Small intestine (tissue), 16 donors: ENCODE results near the gene SLC22A3. TPM values are rescaled to one million over a fixed set of nuclear protein-coding genes. Genes with fewer than 3 reads are reported as not detected.
"Not testable (repeated sequence)": the region's sequence is repeated elsewhere in the genome, so short reads cannot be mapped to it uniquely, and the experiment has no call there.

Experiments used
- DNase-seq, 2 donors: peaks; one replicate each; pipeline versions ENCODE4 v3.0.0 to v3.0.0-alpha.2; 2013
- FAIRE-seq: peaks from 2 replicates; lab custom pipeline; 2012; peaks lifted over from hg19 to GRCh38; lab: Jason Lieb, UNC
- H3K27ac ChIP-seq, 3 donors: one replicate each; pipeline ENCODE4 v1.5.1; 2013; ENCODE audit warnings: low read length in 2 of 3, mild to moderate bottlenecking in 2 of 3, control low read depth in 1 of 3, inconsistent platforms in 1 of 3, low read depth in 1 of 3, moderate library complexity in 1 of 3
- H3K27me3 ChIP-seq, 3 donors: one replicate each; pipeline ENCODE4 v1.6.1; 2013; ENCODE audit warnings: low read length in 3 of 3, inconsistent platforms in 1 of 3; ENCODE audit not compliant: control insufficient read depth in 3 of 3, insufficient read depth in 3 of 3
- H3K36me3 ChIP-seq, 3 donors: one replicate each; pipeline ENCODE4 v1.6.1; 2013; ENCODE audit warnings: low read length in 3 of 3, inconsistent platforms in 1 of 3, low read depth in 1 of 3, mild to moderate bottlenecking in 1 of 3, moderate library complexity in 1 of 3; ENCODE audit not compliant: control insufficient read depth in 3 of 3, insufficient read depth in 2 of 3
- H3K4me1 ChIP-seq, 3 donors: one replicate each; pipeline ENCODE4 v1.6.1; 2013; ENCODE audit warnings: low read length in 2 of 3, inconsistent platforms in 1 of 3, low read depth in 1 of 3, mild to moderate bottlenecking in 1 of 3, moderate library complexity in 1 of 3; ENCODE audit not compliant: control insufficient read depth in 3 of 3, insufficient read depth in 2 of 3
- H3K4me3 ChIP-seq, 3 donors: one replicate each; pipeline ENCODE4 v1.5.1; 2013; ENCODE audit warnings: low read length in 3 of 3, control low read depth in 1 of 3, inconsistent platforms in 1 of 3, low read depth in 1 of 3, mild to moderate bottlenecking in 1 of 3, moderate library complexity in 1 of 3
- H3K9me3 ChIP-seq, 2 donors: one replicate each; pipeline ENCODE4 v1.6.1; 2013; ENCODE audit warnings: low read depth in 1 of 2, low read length in 1 of 2; ENCODE audit not compliant: control insufficient read depth in 2 of 2, insufficient read depth in 1 of 2
- WGBS, 3 donors: extraction: QIAGEN DNeasy Blood & Tissue Kit; methylation state at CpG; one replicate each; pipeline ENCODE4 v1.1.7; 2013; 5-methylcytosine and 5-hydroxymethylcytosine counted together
- long read RNA-seq, 10 donors: transcript quantifications; one replicate each; lab custom pipeline, GENCODE V29; 2026
- polyA plus RNA-seq, 4 donors: library from polyadenylated mRNA; stranded (reverse) in 3 of 4; unstranded in 1 of 4; fragments of 200-250 nt in 3 of 4; fragments of 120-200 nt in 1 of 4; gene quantifications; one replicate each; pipeline versions ENCODE4 v1.2.1 to v1.2.3, GENCODE V29; 2013
- donor health status: healthy with polysubstance abuse.
- donor health status: control.
- donor health status: control.
- donor health status: Bipolar disorder and iron deficiency.
- donor health status: healthy.

The SLC22A3 gene, protein sequence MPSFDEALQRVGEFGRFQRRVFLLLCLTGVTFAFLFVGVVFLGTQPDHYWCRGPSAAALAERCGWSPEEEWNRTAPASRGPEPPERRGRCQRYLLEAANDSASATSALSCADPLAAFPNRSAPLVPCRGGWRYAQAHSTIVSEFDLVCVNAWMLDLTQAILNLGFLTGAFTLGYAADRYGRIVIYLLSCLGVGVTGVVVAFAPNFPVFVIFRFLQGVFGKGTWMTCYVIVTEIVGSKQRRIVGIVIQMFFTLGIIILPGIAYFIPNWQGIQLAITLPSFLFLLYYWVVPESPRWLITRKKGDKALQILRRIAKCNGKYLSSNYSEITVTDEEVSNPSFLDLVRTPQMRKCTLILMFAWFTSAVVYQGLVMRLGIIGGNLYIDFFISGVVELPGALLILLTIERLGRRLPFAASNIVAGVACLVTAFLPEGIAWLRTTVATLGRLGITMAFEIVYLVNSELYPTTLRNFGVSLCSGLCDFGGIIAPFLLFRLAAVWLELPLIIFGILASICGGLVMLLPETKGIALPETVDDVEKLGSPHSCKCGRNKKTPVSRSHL
- 1 to 10 TPM in 3 of 4 donors, under 1 TPM in 1; 0.67 to 5.6 (median 2.8) TPM for polyA plus RNA-seq
- long read RNA-seq, donor 1, partial matches to known transcripts, result 0 of 1 reads
- long read RNA-seq, donor 1, other reads (novel, unspliced or antisense), result 0 of 1 reads
- long read RNA-seq, donor 2, result 0 reads
- long read RNA-seq, donor 3, result 0 reads
- long read RNA-seq, donor 4, result 0 reads
- long read RNA-seq, donor 5, result 0 reads
- long read RNA-seq, donor 6, result 0 reads
- long read RNA-seq, donor 7, partial matches to known transcripts, result 0 of 2 reads
- long read RNA-seq, donor 7, other reads (novel, unspliced or antisense), result 0 of 2 reads
- long read RNA-seq, donor 8, partial matches to known transcripts, result 0 of 1 reads
- long read RNA-seq, donor 8, other reads (novel, unspliced or antisense), result 0 of 1 reads
- long read RNA-seq, donor 9, result 0 reads
- long read RNA-seq, donor 10, partial matches to known transcripts, result 6 of 6 reads
- long read RNA-seq, donor 10, other reads (novel, unspliced or antisense), result 0 of 6 reads

GRCh38 chr6:160348223-160349019 is at the start of gene SLC22A3:
TSS of gene SLC22A3 (plus strand) at chr6:160348378. CDS start at chr6:160348420, 42 bp downstream.
- H3K9me3 ChIP-seq, result no peaks in the 10 kb centered on the region
- no peaks in the 10 kb centered on the region for H3K36me3 ChIP-seq
- peak within 1 kb of the TSS; percentile 29 to 66 (median 39) for H3K4me3 ChIP-seq
- FAIRE-seq, result no peak
- peak within 1 kb of the TSS; percentile 38 to 85 (median 65) for H3K27ac ChIP-seq
- H3K4me1 ChIP-seq, result peaks cover 0 to 6% (median 0%) of the 10 kb centered on the region in 3 donors
- H3K27me3 ChIP-seq, result peaks cover 3 to 24% (median 10%) of the 10 kb centered on the region in 3 donors
- peak in 1 of 2 donors; percentile 83 for DNase-seq
- WGBS, 3 donors, result 0 to 4% (median 2%) methylated on average over 33 to 105 of the region's 105 CpGs

DNA sequence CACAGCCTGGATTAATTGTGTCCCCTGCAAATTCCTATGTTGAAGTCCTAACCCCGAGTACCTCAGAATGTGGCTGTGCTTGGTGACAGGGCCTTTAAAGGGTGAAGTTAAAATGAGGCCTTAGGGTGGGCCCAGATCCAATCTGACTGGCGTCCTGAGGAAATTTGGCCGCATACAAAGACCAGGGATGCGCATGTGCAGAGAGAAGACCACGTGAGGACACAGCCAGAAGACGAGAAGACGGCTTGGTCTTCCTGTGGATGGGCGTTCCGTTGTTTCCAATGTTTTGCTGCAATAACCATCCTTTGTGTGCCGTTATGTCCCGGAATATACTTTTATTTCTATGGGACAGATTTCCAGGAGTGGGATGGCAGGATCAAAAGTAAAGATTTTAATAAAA is 48.6 kb upstream of the SLC22A3 start:
- H3K9me3 ChIP-seq, result peaks cover 1 to 16% of the 10 kb centered on the region in 2 donors
- H3K4me3 ChIP-seq, result no peak overlapping the region
- FAIRE-seq, result no peak
- H3K27ac ChIP-seq, result peak overlapping the region; percentile 83 to 91 (median 87)
- WGBS, 3 donors, result 91 to 96% (median 94%) methylated on average over 11 of the region's 11 CpGs
- H3K27me3 ChIP-seq, result no peaks in the 10 kb centered on the region
- H3K36me3 ChIP-seq, result no peaks in the 10 kb centered on the region
- no peak for DNase-seq
- peaks cover 0 to 16% (median 13%) of the 10 kb centered on the region in 3 donors for H3K4me1 ChIP-seq

- peaks cover 1 to 16% of the 10 kb centered on the region in 2 donors for H3K9me3 ChIP-seq
- H3K4me1 ChIP-seq, result peaks cover 0 to 16% (median 13%) of the 10 kb centered on the region in 3 donors
- 20 to 59% (median 29%) methylated on average over 15 of the region's 15 CpGs for WGBS, 3 donors
- FAIRE-seq (no peak), DNase-seq (peak; percentile 84 to 96)
- no peaks in the 10 kb centered on the region for H3K27me3 ChIP-seq
- peak overlapping the region; percentile 83 to 91 (median 87) for H3K27ac ChIP-seq
- no peaks in the 10 kb centered on the region for H3K36me3 ChIP-seq
- H3K4me3 ChIP-seq, result peak overlapping the region in 1 of 3 donors; percentile 13
Observed at GRCh38 chr6:160300076-160300695, 48.0 kb upstream of the SLC22A3 start.

DNA sequence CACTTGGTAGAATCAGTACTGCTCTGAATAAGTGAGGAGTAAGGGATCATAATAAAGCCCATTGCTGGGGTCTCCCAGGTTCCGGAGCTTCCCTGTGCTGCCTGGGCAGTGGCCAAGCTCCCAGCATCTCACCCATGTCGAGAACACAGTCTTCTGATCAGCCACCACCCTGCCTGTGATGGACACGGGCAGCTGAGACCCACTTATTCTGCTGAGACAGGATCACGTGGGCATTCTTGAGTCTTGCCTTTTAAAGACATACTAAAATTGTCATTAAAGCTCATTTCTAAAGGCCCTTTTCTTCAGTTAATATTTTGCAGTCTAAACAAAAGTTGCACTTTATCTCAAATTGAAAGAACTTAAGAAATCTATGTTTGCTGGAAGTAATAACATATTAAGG is 46.8 kb upstream of the SLC22A3 start:
- Histone ChIP-seq H3K4me3 (no peak overlapping the region), H3K27ac (no peak overlapping the region), H3K9me3 (peaks cover 1 to 16% of the 10 kb centered on the region in 2 donors), H3K36me3 (no peaks in the 10 kb centered on the region), H3K4me1 (peaks cover 0 to 16% (median 13%) of the 10 kb centered on the region in 3 donors), H3K27me3 (no peaks in the 10 kb centered on the region)
- 58 to 88% (median 61%) methylated on average over 4 of the region's 4 CpGs for WGBS, 3 donors
- DNase-seq (no peak), FAIRE-seq (no peak)

DNA sequence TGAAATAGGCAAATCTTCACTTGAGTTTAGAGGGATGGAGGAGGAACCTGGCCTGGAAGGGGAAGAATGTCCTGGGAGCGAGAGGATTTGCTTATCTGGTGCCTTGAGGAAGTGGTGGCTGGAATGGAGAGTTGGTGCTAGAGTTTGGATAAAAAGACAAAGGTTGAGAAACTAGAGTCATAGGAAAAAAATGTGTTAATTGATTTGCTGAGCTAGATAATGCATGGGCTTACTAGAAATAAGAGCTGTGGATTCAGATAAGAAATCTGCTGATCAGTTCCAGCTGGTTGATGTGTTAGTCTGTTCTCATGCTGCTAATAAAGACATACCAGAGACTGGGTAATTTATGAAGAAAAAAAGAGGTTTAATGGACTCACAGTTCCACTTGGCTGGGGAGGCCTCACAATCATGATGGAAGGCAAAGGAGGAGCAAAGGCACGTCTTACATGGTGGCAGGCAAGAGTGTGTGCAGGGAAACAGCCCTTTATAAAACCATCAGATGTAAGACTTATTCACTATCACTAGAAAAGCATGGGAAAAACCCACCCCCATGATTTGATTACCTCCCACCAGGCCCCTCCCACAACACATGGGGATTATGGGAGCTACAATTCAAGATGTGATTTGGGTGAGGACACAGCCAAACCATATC is 45.6 kb upstream of the SLC22A3 start:
- H3K36me3 ChIP-seq, H3K27me3 ChIP-seq, H3K4me3 ChIP-seq, FAIRE-seq: not testable (repeated sequence)
- H3K4me1 ChIP-seq, result peaks cover 0 to 16% (median 13%) of the 10 kb centered on the region in 3 donors
- 36 to 73% (median 49%) methylated on average over 2 of the region's 2 CpGs for WGBS, 3 donors
- peak overlapping the region in 2 of 3 donors; percentile 8 to 14 for H3K27ac ChIP-seq
- peaks cover 1 to 16% of the 10 kb centered on the region in 2 donors for H3K9me3 ChIP-seq
- DNase-seq, result peak in 1 of 2 donors; percentile 59

DNA sequence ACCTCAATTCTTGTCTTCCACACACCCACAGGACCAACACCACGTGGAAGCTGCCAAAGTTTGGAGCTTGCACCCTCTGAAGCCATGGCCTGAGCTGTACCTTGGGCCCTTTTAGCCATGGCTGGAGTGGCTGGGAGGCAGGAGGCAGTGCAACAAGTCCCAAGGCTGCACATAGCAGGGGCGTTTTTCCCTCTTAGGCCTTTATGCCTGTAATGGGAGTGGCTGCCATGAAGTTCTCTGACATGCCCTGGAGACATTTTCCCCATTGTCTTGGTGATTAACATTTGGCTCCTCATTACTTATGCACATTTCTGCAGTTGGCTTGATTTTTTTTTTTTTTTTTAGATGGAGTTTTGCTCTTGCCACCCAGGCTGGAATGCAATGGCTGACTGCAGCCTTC is 44.4 kb upstream of the SLC22A3 start:
- Histone ChIP-seq H3K4me1 (peaks cover 0 to 16% (median 13%) of the 10 kb centered on the region in 3 donors), H3K27me3 (no peaks in the 10 kb centered on the region), H3K9me3 (peaks cover 1 to 16% of the 10 kb centered on the region in 2 donors), H3K27ac (no peak overlapping the region), H3K4me3 (no peak overlapping the region), H3K36me3 (no peaks in the 10 kb centered on the region)
- no peak for FAIRE-seq
- DNase-seq, result no peak
- WGBS, 3 donors, result 37 to 73% (median 73%) methylated on average over 2 of the region's 2 CpGs
